NCI-H2107 treated with DMSO at 0.1 percent for 48 hours (cell line): Measurements from ENCODE around the gene NDUFA6.
"Not testable (repeated sequence)": the region's sequence is repeated elsewhere in the genome, so short reads cannot be mapped to it uniquely, and the experiment has no call there.

Experiments used
- DNase-seq: peaks from one replicate; lab custom pipeline; 2025; ENCODE audit not compliant: unreplicated experiment; lab: John Stamatoyannopoulos, UW

Gene NDUFA6

GRCh38 chr22:42072606-42073330 is 17.8 kb downstream of the NDUFA6 start:
- DNase-seq, result no peak

- not testable (repeated sequence) for DNase-seq
Observed at GRCh38 chr22:42071508-42071907, 19.1 kb downstream of the NDUFA6 start.

GRCh38 chr22:42070517-42071422 is 19.8 kb downstream of the NDUFA6 start, which contains the start of gene NAGA:
Gene NAGA, minus strand, starts transcription at chr22:42070812. Its CDS starts 515 bp downstream, at chr22:42070297.
- DNase-seq, result peak; percentile 77

- DNase-seq, result no peak
Observed at GRCh38 chr22:42069801-42070516, 20.6 kb downstream of the NDUFA6 start.

- no peak for DNase-seq
Observed at GRCh38 chr22:42068291-42068690, 22.3 kb downstream of the NDUFA6 start.

GRCh38 chr22:42067671-42068251 is 22.8 kb downstream of the NDUFA6 start:
- no peak for DNase-seq

GRCh38 chr22:42066937-42067336 is 23.6 kb downstream of the NDUFA6 start:
- no peak for DNase-seq

- no peak for DNase-seq
Observed at GRCh38 chr22:42066126-42066761, 24.3 kb downstream of the NDUFA6 start.

GRCh38 chr22:42065438-42066125 is 25.0 kb downstream of the NDUFA6 start:
- DNase-seq, result no peak

- DNase-seq, result no peak
Observed at GRCh38 chr22:42064629-42065028, 25.9 kb downstream of the NDUFA6 start.

GRCh38 chr22:42062506-42063170 is 27.9 kb downstream of the NDUFA6 start:
- no peak for DNase-seq

- DNase-seq, result no peak
Observed at GRCh38 chr22:42061041-42061440, 29.5 kb downstream of the NDUFA6 start.

GRCh38 chr22:42060489-42060888 is 30.1 kb downstream of the NDUFA6 start:
- no peak for DNase-seq

- DNase-seq, result no peak
Observed at GRCh38 chr22:42056757-42057511, 33.6 kb downstream of the NDUFA6 start.

GRCh38 chr22:42052765-42053164 is 37.8 kb downstream of the NDUFA6 start:
- no peak for DNase-seq

- DNase-seq, result no peak
Observed at GRCh38 chr22:42050641-42051180, 39.9 kb downstream of the NDUFA6 start.

GRCh38 chr22:42041784-42042183 is 48.8 kb downstream of the NDUFA6 start:
- DNase-seq, result no peak

GRCh38 chr22:42039271-42039670 is 51.3 kb downstream of the NDUFA6 start:
- no peak for DNase-seq
